ENCODE measurements around the gene SLC35D1.

The SLC35D1 gene

DNA sequence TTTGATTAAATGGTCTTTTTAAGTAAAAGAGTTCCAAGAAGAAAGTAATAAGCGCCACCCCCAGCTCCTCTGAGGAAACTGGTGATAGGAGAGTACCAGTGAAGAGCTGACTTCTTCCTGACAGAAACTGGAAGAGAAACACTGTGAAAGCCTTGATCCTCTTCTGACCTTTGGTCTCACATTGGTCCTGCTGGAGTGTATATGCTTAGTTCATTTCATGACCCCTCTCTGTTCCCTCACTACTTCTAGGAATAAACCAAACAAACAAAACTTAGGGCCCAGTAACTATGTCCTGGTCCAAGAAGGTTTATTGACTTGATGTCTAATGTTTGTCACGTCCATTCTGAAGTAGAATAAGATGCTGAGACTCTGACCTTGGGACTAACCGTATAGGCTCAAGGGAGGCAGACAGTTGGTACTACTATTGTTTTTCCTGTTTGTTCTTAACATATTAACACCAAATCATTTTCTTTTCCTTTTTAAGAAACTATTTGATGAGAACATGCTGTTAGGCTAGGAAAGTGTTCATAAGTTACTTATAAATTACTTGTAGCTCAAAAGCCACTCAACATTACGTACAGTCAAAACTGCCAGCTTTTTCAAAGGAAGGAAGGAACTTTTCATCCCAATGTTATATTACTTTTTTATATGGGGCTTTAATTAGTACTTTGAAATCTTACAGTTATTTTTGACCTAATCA is 71.2 kb downstream of the SLC35D1 start:
- TF ChIP-seq, protein P1, sequence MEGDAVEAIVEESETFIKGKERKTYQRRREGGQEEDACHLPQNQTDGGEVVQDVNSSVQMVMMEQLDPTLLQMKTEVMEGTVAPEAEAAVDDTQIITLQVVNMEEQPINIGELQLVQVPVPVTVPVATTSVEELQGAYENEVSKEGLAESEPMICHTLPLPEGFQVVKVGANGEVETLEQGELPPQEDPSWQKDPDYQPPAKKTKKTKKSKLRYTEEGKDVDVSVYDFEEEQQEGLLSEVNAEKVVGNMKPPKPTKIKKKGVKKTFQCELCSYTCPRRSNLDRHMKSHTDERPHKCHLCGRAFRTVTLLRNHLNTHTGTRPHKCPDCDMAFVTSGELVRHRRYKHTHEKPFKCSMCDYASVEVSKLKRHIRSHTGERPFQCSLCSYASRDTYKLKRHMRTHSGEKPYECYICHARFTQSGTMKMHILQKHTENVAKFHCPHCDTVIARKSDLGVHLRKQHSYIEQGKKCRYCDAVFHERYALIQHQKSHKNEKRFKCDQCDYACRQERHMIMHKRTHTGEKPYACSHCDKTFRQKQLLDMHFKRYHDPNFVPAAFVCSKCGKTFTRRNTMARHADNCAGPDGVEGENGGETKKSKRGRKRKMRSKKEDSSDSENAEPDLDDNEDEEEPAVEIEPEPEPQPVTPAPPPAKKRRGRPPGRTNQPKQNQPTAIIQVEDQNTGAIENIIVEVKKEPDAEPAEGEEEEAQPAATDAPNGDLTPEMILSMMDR (IDR thresholded peaks at IDR 0.05) = no peak

DNA sequence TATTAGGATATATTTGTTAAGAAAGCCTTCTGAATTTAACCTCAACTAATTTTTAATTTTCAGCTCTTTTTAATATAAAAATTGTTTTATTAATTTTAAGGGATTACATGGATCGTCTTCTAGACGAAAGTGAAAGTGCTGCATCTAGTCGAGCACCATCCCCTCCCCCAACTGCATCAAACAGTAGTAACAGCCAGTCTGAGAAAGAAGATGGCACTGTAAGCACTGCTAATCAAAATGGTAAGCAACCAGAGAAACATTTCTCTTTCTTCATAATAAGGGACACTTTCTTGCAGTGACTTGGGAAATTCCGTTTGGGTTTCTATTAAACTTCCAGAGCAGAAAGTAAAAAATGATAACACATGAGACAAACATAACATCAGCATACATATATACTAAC is 72.3 kb downstream of the SLC35D1 start:
- TF ChIP-seq, protein P1 (IDR thresholded peaks at IDR 0.05) = no peak

DNA sequence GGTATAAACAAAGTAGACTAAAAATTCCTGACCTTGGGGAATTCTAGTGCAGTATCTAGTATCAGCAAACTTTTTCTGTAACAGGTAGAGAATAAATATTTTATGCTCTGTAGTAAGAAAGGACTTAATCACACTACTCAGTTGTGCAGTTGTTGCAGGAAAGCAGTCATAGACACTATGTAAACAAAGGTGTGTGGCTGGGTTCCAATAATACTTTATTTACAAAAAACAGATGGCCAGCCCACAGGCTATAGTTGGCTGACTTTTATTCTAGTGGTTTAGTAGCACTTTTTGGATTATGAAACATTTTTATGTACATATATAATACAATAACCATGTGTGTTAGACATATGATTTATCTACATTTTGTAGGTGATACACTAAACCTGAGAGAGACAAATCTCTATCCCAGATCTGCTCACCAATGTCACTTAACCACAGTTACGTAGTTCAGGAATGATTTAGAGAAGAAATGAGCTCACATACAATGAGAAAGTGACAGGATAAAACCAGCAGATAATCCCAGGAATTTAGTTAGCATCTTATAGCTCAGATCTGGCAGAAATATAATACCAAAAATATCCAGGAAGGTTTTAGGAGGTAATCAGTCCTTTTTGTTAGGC is 73.1 kb downstream of the SLC35D1 start:
- TF ChIP-seq, protein P1 (IDR thresholded peaks at IDR 0.05) = no peak

DNA sequence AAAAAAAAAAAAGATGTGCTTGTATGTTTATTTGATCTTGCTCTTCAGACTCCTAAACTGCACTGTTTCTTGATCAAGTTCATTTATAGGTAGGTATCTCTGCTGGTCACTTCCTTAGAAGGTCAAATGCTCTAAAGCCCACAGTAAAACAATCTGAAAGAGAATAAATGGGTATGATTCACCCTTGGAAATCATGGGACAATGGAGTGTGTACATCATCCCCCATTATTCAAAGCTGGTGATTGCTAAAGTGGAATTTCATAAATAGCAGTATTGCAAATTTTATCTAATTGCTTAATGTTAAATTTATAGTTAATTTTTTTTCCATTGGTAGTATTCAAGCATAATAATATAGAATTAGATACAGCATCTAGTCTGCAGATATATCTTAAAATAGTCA is 75.7 kb downstream of the SLC35D1 start:
- TF ChIP-seq, protein P1 (IDR thresholded peaks at IDR 0.05) = no peak

DNA sequence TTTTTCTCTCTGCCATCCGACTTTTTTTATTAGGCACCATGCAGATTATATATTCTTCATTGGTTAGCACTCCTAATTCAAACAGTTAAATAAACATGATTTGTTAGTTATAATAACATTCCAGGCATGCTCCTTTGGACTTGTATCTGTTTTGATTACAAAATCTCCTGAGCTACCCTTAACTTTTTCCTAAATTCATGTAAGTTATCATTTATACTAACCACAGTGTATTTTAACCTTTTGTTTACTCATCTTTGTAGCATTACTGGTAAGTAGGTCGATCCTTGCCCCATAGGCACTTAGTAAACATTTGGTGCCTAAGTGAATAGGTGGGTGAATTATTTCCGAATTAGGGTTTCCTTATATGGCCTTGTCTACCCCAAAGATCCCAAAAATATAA is 85.4 kb downstream of the SLC35D1 start:
- TF ChIP-seq, protein P1 (IDR thresholded peaks at IDR 0.05) = no peak

DNA sequence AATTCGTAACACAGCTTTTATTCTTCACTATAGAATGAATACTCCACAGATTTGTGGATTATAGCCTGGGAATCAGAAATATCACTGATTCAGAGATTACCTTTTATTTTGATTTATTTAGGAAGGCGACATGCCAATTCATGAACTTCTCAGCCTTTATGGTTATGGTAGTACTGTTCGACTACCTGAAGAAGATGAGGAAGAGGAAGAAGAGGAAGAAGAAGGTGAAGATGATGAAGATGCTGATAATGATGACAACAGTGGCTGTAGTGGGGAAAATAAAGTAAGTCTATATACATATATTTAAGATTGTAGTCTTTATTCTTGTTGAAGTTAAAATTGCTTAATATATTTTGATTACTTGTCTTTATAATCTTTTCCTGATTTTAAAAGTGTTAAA is 96.0 kb downstream of the SLC35D1 start:
- TF ChIP-seq, protein P1 (IDR thresholded peaks at IDR 0.05) = no peak

DNA sequence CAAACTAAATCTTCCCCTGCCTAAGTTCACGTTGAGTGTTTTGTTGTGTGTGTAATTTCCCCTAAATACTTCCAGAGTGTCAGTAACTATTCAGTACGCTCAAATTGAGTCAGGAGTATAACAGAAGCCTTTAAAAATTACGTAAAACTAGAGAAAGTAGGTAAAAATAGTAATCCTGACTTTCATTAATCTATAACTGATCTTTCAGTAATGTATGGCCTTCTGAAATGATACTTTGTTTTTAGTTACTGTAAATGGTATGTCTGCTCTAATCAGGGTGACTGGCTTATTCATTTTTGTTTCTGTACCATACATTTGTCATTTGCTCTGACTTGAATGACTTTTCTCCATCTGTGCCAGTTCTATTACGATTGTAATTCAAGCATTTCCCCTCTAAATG is 99.7 kb downstream of the SLC35D1 start:
- TF ChIP-seq, protein P1 (IDR thresholded peaks at IDR 0.05) = no peak
